Right lobe of liver (tissue), 4 donors: Measurements from ENCODE around the gene HSPA12B.

Experiments
- CTCF ChIP-seq, 4 donors: fragments of 200-600 bp in 3 of 4; fragments of 450-650 bp in 1 of 4; IDR thresholded peaks; one replicate each; pipeline versions ENCODE4 v1.5.1 to v1.8.0; 2016 to 2022; ENCODE audit warnings: antibody characterized with exemption in 4 of 4, mild to moderate bottlenecking in 2 of 4
- POLR2A ChIP-seq: fragments of 450-650 bp; IDR thresholded peaks from one replicate; pipeline ENCODE4 v1.6.1; 2017; ENCODE audit warnings: antibody characterized with exemption, mild to moderate bottlenecking
- donor health status: DM: no; HTN: no; CAD: no.
- donor health status: DM: no; HTN: no; CAD: no.
- donor health status: DM: no; HTN: yes; CAD: no.

- TF ChIP-seq POLR2A = no peak
- TF ChIP-seq CTCF (IDR thresholded peaks at IDR 0.05) = no peak
These were observed 9.5 kb downstream of the HSPA12B start for GRCh38 chr20:3741836-3742458.
